ENCODE data around the gene ZNF804A. TPM values are rescaled to one million over a fixed set of nuclear protein-coding genes. Genes with fewer than 3 reads are reported as not detected.

Gene ZNF804A
- total RNA-seq, 1 donor from 2014 or later, result 0.32 TPM

DNA sequence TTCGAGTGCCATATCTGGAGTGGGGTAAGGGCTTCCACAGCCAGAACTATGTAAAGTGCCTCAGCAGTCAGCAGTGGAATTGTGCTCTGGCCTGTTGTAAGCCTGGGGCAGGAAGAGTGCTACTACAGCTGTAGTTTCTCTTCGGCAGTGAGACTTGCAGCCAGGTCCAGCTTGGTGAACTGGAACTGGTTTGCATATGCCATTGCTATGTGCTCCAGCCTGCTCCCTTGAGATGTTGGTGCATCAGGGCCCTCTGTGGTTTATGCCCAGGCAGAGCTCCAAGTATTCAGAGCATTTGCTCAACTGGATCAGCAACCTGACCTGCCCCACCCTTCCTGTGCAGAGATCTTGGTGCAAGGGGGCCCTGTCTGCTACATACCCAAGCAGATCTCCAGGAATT lies 47.8 kb downstream of the ZNF804A start:
- Histone ChIP-seq H3K4me2 (ENCODE audit: low read length) (no peak overlapping the region), H2AFZ (ENCODE audit: low read depth, low read length) (no peak overlapping the region), H3K4me1 (ENCODE audit: insufficient read depth, low read length) (no peaks in the 10 kb centered on the region), H3K27ac (ENCODE audit: low read depth, low read length) (no peak overlapping the region), H3K27me3 (ENCODE audit: insufficient read depth, low read length) (no peaks in the 10 kb centered on the region), H3K9ac (ENCODE audit: low read length) (no peak overlapping the region), H3K79me2 (ENCODE audit: insufficient read depth, low read length) (no peaks in the 10 kb centered on the region), H3K9me3 (ENCODE audit: insufficient read depth, low read depth, low read length) (no peaks in the 10 kb centered on the region), H3K4me3 (ENCODE audit: insufficient read depth, low read depth, low read length) (no peak overlapping the region), H3K36me3 (ENCODE audit: insufficient read depth, low read length) (no peaks in the 10 kb centered on the region), H4K20me1 (ENCODE audit: insufficient read depth, low read length) (no peaks in the 10 kb centered on the region)
- peaks cover 3% of the 10 kb centered on the region for H3K4me1 Mint-ChIP-seq (ENCODE audit: low read depth, unreplicated experiment)
- H3K27me3 Mint-ChIP-seq (ENCODE audit: low read depth, unreplicated experiment), result no peaks in the 10 kb centered on the region
- FAIRE-seq, result no peak
- H3K36me3 Mint-ChIP-seq (ENCODE audit: low read depth, unreplicated experiment), result no peaks in the 10 kb centered on the region
- no peak for TF ChIP-seq EZH2 (IDR thresholded peaks at IDR 0.05; ENCODE audit: insufficient read depth, low read length)
- TF ChIP-seq, protein P1, sequence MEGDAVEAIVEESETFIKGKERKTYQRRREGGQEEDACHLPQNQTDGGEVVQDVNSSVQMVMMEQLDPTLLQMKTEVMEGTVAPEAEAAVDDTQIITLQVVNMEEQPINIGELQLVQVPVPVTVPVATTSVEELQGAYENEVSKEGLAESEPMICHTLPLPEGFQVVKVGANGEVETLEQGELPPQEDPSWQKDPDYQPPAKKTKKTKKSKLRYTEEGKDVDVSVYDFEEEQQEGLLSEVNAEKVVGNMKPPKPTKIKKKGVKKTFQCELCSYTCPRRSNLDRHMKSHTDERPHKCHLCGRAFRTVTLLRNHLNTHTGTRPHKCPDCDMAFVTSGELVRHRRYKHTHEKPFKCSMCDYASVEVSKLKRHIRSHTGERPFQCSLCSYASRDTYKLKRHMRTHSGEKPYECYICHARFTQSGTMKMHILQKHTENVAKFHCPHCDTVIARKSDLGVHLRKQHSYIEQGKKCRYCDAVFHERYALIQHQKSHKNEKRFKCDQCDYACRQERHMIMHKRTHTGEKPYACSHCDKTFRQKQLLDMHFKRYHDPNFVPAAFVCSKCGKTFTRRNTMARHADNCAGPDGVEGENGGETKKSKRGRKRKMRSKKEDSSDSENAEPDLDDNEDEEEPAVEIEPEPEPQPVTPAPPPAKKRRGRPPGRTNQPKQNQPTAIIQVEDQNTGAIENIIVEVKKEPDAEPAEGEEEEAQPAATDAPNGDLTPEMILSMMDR (IDR thresholded peaks at IDR 0.05; ENCODE audit: insufficient read depth, low read depth, low read length), result no peak
- H3K4me3 Mint-ChIP-seq (ENCODE audit: unreplicated experiment), result no peak overlapping the region
- peak; percentile 53 for DNase-seq (ENCODE audit: low read depth)
- peaks cover 2% of the 10 kb centered on the region for H3K9me3 Mint-ChIP-seq (ENCODE audit: unreplicated experiment)
- no peak overlapping the region for H3K27ac Mint-ChIP-seq (ENCODE audit: unreplicated experiment)

DNA sequence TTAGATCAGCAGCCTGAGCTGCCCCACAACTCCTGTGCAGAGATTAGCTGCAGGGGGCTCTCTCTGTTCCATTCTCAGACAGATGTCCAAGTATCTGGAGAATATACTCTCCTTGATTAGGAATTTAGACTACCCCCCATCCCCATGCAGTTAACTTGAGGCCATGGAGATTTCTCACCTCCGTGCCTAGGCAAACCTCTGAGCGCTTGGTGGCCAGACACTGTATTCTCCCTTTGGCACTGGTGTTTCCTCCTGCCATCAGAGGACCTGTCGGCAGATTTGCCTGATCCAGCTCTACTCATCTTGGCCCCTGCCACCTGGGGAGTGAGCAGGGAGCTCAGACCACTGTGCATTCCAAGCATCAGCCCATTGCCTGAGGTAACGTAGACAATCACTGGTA lies 48.3 kb downstream of the ZNF804A start:
- no peak for TF ChIP-seq EZH2 (IDR thresholded peaks at IDR 0.05; ENCODE audit: insufficient read depth, low read length)
- TF ChIP-seq, protein P1 (IDR thresholded peaks at IDR 0.05; ENCODE audit: insufficient read depth, low read depth, low read length), result no peak
- H3K27ac Mint-ChIP-seq (ENCODE audit: unreplicated experiment), result no peak overlapping the region
- H3K27me3 Mint-ChIP-seq (ENCODE audit: low read depth, unreplicated experiment), result no peaks in the 10 kb centered on the region
- FAIRE-seq (no peak), DNase-seq (ENCODE audit: low read depth) (no peak)
- no peak overlapping the region for H2AFZ ChIP-seq (ENCODE audit: low read depth, low read length)
- H3K9ac ChIP-seq (ENCODE audit: low read length), result no peak overlapping the region
- H3K4me3 ChIP-seq (ENCODE audit: insufficient read depth, low read depth, low read length), result no peak overlapping the region
- no peaks in the 10 kb centered on the region for H3K79me2 ChIP-seq (ENCODE audit: insufficient read depth, low read length)
- no peaks in the 10 kb centered on the region for H3K4me1 ChIP-seq (ENCODE audit: insufficient read depth, low read length)
- peaks cover 2% of the 10 kb centered on the region for H3K9me3 Mint-ChIP-seq (ENCODE audit: unreplicated experiment)
- no peak overlapping the region for H3K27ac ChIP-seq (ENCODE audit: low read depth, low read length)
- H4K20me1 ChIP-seq (ENCODE audit: insufficient read depth, low read length), result no peaks in the 10 kb centered on the region
- peaks cover 3% of the 10 kb centered on the region for H3K4me1 Mint-ChIP-seq (ENCODE audit: low read depth, unreplicated experiment)
- H3K36me3 Mint-ChIP-seq (ENCODE audit: low read depth, unreplicated experiment), result no peaks in the 10 kb centered on the region
- H3K4me2 ChIP-seq (ENCODE audit: low read length), result no peak overlapping the region
- H3K4me3 Mint-ChIP-seq (ENCODE audit: unreplicated experiment), result no peak overlapping the region
- H3K27me3 ChIP-seq (ENCODE audit: insufficient read depth, low read length), result no peaks in the 10 kb centered on the region
- H3K36me3 ChIP-seq (ENCODE audit: insufficient read depth, low read length), result no peaks in the 10 kb centered on the region
- no peaks in the 10 kb centered on the region for H3K9me3 ChIP-seq (ENCODE audit: insufficient read depth, low read depth, low read length)

DNA sequence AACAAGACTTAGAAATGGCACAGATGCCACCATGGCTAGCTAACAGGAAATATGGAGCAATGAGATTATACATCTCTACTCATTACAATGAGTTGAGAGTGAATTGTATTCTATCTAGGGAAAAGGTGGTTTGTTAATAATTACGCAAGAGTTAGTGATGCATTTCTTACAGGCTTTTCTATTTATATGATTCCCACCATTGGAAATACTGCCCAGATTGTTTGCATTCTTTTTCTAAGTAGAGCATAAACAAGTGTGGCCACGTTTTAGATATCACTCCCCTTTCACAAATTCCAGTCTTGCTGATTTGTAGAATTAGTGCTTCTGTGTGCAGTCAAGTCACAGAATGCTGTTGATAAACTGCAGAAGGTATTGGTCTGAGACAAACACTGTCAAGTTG lies 56.6 kb downstream of the ZNF804A start:
- no peaks in the 10 kb centered on the region for H3K79me2 ChIP-seq (ENCODE audit: insufficient read depth, low read length)
- no peaks in the 10 kb centered on the region for H3K4me1 ChIP-seq (ENCODE audit: insufficient read depth, low read length)
- TF ChIP-seq, protein P1 (IDR thresholded peaks at IDR 0.05; ENCODE audit: insufficient read depth, low read depth, low read length), result no peak
- TF ChIP-seq EZH2 (IDR thresholded peaks at IDR 0.05; ENCODE audit: insufficient read depth, low read length), result no peak
- Mint-ChIP-seq H3K27me3 (ENCODE audit: low read depth, unreplicated experiment) (no peaks in the 10 kb centered on the region), H3K27ac (ENCODE audit: unreplicated experiment) (no peak overlapping the region), H3K36me3 (ENCODE audit: low read depth, unreplicated experiment) (no peaks in the 10 kb centered on the region), H3K4me1 (ENCODE audit: low read depth, unreplicated experiment) (no peaks in the 10 kb centered on the region), H3K4me3 (ENCODE audit: unreplicated experiment) (no peak overlapping the region), H3K9me3 (ENCODE audit: unreplicated experiment) (no peaks in the 10 kb centered on the region)
- no peak overlapping the region for H3K27ac ChIP-seq (ENCODE audit: low read depth, low read length)
- H3K9me3 ChIP-seq (ENCODE audit: insufficient read depth, low read depth, low read length), result no peaks in the 10 kb centered on the region
- H3K4me3 ChIP-seq (ENCODE audit: insufficient read depth, low read depth, low read length), result no peak overlapping the region
- no peaks in the 10 kb centered on the region for H3K36me3 ChIP-seq (ENCODE audit: insufficient read depth, low read length)
- DNase-seq (ENCODE audit: low read depth) (peak; percentile 62), FAIRE-seq (no peak)
- no peak overlapping the region for H3K4me2 ChIP-seq (ENCODE audit: low read length)
- no peaks in the 10 kb centered on the region for H3K27me3 ChIP-seq (ENCODE audit: insufficient read depth, low read length)
- no peak overlapping the region for H3K9ac ChIP-seq (ENCODE audit: low read length)
- H2AFZ ChIP-seq (ENCODE audit: low read depth, low read length), result no peak overlapping the region
- H4K20me1 ChIP-seq (ENCODE audit: insufficient read depth, low read length), result no peaks in the 10 kb centered on the region

Measured in astrocyte (in vitro differentiated cells and primary cell).